Muscle of leg (tissue), 11 donors: ENCODE results near the gene MARK2. TPM values are rescaled to one million over a fixed set of nuclear protein-coding genes. Genes with fewer than 3 reads are reported as not detected.

Source experiments
- DNase-seq: peaks from one replicate; pipeline ENCODE4 v3.0.0; 2013
- H3K27ac ChIP-seq: one replicate; pipeline ENCODE4 v1.5.1; 2013; ENCODE audit warnings: mild to moderate bottlenecking, low read length, control low read depth
- H3K27me3 ChIP-seq: one replicate; pipeline ENCODE4 v1.6.1; 2013; ENCODE audit warnings: low read length; ENCODE audit not compliant: control insufficient read depth, insufficient read depth
- H3K36me3 ChIP-seq: one replicate; pipeline ENCODE4 v1.6.1; 2013; ENCODE audit warnings: low read length; ENCODE audit not compliant: control insufficient read depth, insufficient read depth
- H3K4me1 ChIP-seq: one replicate; pipeline ENCODE4 v1.6.1; 2013; ENCODE audit warnings: low read length; ENCODE audit not compliant: control insufficient read depth, insufficient read depth
- H3K4me3 ChIP-seq: one replicate; pipeline ENCODE4 v1.5.1; 2013; ENCODE audit warnings: low read length, control low read depth
- H3K9me3 ChIP-seq: replicated peaks from 2 replicates; pipeline ENCODE4 v1.6.1; 2013; ENCODE audit warnings: low read depth, low read length; ENCODE audit not compliant: control insufficient read depth
- WGBS: methylation state at CpG from one replicate; pipeline ENCODE4 v1.1.5; 2013; ENCODE audit warnings: missing lambda C conversion rate; ENCODE audit not compliant: insufficient coverage; 5-methylcytosine and 5-hydroxymethylcytosine counted together
- polyA plus RNA-seq, 8 donors: library from polyadenylated mRNA; unstranded; fragments of 120-200 nt; gene quantifications; one replicate each; pipeline versions ENCODE4 v1.2.1 to v1.2.3, GENCODE V29; 2013; ENCODE audit warnings: inconsistent platforms in 1 of 8, low replicate concordance in 1 of 8; ENCODE audit not compliant: insufficient read length in 8 of 8, insufficient read depth in 1 of 8
- total RNA-seq: library from RNA; stranded (reverse); fragments of 120-200 nt; gene quantifications from one replicate; pipeline ENCODE4 v1.2.4, GENCODE V29; 2013

MARK2 gene
- total and polyA plus RNA-seq, 9 donors = 7.4 to 22.7 (median 18.1) TPM

DNA sequence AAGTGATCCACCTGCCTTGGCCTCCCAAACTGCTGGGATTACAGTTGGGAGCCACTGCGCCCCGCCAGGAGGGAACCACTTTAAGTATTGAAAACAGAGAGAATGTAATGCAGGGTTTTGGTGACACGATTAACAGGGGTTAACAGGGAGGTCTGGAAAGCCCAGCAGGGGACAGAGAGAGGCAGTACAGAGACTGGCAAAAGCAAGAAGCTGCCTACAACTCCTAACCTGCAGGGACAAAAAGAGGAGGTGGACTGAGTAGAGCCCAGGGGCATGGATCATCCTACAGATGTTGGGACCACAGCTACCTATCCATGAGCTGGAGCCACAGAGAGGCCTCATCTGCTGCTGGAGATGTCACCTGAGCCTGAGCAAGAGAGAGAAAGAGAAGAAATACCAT lies 27.4 kb upstream of the MARK2 start:
- H3K27ac ChIP-seq = no peak overlapping the region
- H3K27me3 ChIP-seq = no peaks in the 10 kb centered on the region
- H3K4me3 ChIP-seq = no peak overlapping the region
- H3K4me1 ChIP-seq = peaks cover 15% of the 10 kb centered on the region
- H3K9me3 ChIP-seq = no peaks in the 10 kb centered on the region
- no peak for DNase-seq
- peaks cover 6% of the 10 kb centered on the region for H3K36me3 ChIP-seq
- WGBS = 62% methylated on average over 3 of the region's 3 CpGs

DNA sequence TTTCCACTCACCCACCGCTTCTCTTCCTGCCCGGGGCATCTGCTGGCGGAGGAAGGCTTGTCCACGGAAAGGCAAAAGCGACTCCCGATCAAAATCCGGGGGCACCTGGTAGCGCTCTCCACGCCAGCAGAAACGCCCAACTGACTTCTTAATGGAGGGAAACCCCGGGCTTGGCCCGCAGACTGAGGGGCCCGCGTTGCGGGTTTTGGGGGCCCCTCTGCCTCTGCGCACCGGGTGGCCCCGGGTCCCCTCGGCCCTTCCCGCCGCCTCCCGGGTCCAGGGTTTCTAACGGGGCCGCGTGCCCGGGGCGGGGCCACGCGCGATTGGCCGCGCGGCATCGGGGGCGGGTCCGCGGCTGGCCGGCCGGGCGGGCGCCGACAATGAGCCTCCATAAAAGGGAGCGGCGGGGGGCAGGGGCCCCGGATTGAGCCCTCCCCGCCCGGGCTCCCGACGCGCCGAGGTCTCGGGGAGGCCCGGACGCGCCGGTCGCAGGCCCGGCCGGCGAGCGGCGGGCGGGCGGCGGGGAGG lies 25.8 kb upstream of the MARK2 start, which contains the start of gene SPINDOC:
Gene SPINDOC (plus strand): TSS at position 422 of the 528 bp plus-strand sequence. CDS start 231 bp downstream, outside the sequence.
- H3K36me3 ChIP-seq = peaks cover 21% of the 10 kb centered on the region
- peak within 1 kb of the TSS; percentile 82 for H3K27ac ChIP-seq
- H3K4me3 ChIP-seq = peak within 1 kb of the TSS; percentile 95
- H3K9me3 ChIP-seq = no peaks in the 10 kb centered on the region
- peak; percentile 88 for DNase-seq
- H3K27me3 ChIP-seq = no peaks in the 10 kb centered on the region
- peaks cover 15% of the 10 kb centered on the region for H3K4me1 ChIP-seq
- WGBS = under 1% methylated on average over 65 of the region's 65 CpGs

DNA sequence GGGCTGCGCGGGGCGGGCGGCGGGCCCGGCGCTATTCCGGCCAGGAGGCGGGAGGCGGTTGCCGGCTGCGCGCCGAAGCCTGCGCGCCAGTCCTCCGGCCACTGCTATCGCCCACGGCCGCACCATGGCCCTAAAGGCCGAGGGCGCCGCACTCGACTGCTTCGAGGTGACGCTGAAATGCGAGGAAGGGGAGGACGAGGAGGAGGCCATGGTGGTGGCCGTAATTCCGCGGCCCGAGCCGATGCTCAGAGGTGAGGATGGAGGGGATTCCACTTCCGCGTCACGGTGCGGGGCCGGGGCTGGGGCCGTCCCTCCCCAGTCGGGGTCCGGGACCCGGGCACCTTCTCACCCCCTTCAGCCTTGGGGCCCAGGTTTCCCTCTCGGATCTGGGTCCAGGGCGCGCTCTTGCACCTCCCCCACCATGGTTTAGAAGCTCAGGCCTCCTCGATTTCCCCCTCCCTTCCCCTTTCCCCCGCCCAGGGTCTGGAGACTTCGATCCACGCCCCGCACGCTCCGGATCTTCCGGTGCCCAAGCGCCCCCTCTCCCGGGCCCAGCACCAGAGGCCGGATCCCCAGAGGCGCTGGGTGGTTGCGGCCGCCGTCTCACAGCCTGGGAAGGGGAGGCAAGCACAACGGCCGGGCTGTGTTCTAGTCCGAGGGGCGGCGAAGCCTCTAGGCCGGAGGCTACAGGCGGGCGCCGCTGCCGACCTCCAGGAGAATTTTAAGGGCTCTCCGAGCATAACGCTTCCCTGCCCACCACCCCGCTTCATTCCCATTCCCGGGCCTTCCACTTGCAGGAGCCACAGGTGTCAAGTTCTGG lies 25.1 kb upstream of the MARK2 start:
- peaks cover 15% of the 10 kb centered on the region for H3K4me1 ChIP-seq
- H3K36me3 ChIP-seq = peaks cover 28% of the 10 kb centered on the region
- WGBS = under 1% methylated on average over 42 of the region's 74 CpGs
- peak; percentile 78 for DNase-seq
- H3K9me3 ChIP-seq = no peaks in the 10 kb centered on the region
- H3K27me3 ChIP-seq = no peaks in the 10 kb centered on the region
- H3K27ac ChIP-seq = peak overlapping the region; percentile 82
- H3K4me3 ChIP-seq = peak overlapping the region; percentile 95

DNA sequence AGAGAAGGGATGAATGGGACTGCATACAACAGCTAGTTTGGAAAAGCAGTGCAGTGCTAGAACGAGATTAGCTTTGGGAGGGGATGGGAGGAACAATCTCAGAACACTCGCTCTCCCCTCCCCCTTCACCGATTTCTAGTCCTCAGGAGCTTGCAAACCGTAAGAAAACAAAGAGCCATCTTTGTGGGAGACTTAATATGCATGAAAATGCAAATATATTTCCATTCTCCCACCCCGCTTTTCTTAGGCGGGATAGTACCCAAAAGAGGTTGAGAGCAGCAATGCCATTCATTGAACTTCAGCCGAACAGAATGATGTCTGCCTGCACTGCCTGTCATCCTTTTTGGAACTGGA lies 24.6 kb upstream of the MARK2 start:
- H3K27me3 ChIP-seq = no peaks in the 10 kb centered on the region
- no peak for DNase-seq
- H3K36me3 ChIP-seq = peaks cover 33% of the 10 kb centered on the region
- H3K4me3 ChIP-seq = peak overlapping the region; percentile 95
- H3K27ac ChIP-seq = no peak overlapping the region
- H3K9me3 ChIP-seq = no peaks in the 10 kb centered on the region
- WGBS = 20% methylated on average over 2 of the region's 7 CpGs
- H3K4me1 ChIP-seq = peaks cover 15% of the 10 kb centered on the region

DNA sequence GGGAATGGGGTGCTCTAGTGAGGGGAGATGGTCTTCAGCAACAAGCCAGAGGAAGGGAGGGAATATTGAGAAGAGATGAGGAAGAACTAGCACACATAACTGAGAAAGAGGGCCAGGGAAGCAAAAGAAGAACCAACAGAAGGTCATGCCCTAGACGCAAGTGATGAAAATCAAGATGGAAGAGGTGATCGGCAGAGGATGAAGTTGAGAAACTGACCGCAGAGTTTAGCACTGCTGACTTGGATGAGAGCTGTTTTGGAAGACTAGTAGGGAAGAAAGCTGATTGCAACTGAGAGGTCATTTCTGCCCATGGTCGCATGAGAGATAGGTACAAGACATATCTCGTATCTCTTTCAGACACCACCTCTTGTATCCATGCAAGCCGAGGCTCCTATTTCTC lies 22.7 kb upstream of the MARK2 start:
- Histone ChIP-seq H3K4me1 (peaks cover 15% of the 10 kb centered on the region), H3K9me3 (no peaks in the 10 kb centered on the region), H3K4me3 (no peak overlapping the region), H3K27me3 (no peaks in the 10 kb centered on the region), H3K36me3 (peaks cover 44% of the 10 kb centered on the region), H3K27ac (no peak overlapping the region)
- WGBS = 72% methylated on average over 3 of the region's 6 CpGs
- DNase-seq = no peak

DNA sequence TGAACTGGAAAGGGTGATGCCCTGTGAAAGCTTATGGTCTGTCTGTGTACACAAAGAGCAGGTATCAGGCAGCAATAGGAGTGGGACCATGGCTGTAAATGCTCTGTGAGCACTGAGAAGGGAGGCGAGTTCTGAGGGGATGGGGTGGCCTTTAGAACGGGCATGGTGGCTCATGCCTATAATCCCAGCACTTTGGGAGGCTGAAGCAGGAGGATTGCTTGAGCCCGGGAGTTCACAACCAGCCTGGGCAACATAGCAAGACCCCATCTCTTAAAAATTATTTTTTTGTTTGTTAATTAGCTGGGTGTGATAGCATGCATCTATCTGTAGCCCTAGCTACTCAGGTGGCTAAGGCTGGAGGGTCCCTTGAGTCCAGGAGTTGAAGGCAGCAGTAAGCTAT lies 22.2 kb upstream of the MARK2 start:
- H3K27ac ChIP-seq = no peak overlapping the region
- WGBS = 90% methylated on average over 2 of the region's 3 CpGs
- DNase-seq = no peak
- no peaks in the 10 kb centered on the region for H3K27me3 ChIP-seq
- H3K4me1 ChIP-seq = peaks cover 15% of the 10 kb centered on the region
- H3K9me3 ChIP-seq = no peaks in the 10 kb centered on the region
- H3K4me3 ChIP-seq = no peak overlapping the region
- peaks cover 50% of the 10 kb centered on the region for H3K36me3 ChIP-seq

DNA sequence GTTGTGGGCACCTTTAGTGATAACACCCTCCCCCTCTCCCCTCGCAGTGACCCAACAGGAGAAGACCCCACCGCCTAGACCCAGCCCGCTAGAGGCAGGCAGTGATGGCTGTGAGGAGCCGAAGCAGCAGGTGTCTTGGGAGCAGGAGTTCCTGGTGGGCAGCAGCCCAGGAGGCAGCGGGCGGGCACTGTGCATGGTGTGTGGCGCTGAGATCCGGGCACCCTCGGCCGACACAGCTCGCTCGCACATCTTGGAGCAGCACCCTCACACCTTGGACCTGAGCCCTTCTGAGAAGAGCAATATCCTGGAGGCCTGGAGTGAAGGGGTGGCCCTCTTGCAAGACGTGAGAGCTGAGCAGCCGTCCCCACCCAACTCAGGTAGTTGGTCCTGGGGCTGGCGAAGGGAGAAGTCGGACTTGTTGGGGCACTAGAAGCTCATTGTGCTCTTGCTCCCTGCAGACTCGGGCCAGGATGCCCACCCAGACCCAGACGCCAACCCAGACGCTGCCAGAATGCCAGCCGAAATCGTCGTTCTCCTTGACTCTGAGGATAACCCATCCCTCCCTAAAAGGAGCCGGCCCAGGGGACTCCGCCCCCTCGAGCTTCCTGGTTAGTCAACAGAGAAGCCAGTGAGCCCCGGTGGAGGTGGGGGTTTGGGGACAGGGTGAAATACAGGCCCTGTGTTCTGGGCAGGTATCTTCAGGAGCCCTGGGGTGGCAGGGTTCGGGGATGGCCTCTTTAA lies 21.0 kb upstream of the MARK2 start:
- H3K4me1 ChIP-seq = peaks cover 11% of the 10 kb centered on the region
- no peaks in the 10 kb centered on the region for H3K27me3 ChIP-seq
- no peak overlapping the region for H3K27ac ChIP-seq
- no peaks in the 10 kb centered on the region for H3K9me3 ChIP-seq
- WGBS = 94% methylated on average over 15 of the region's 27 CpGs
- no peak overlapping the region for H3K4me3 ChIP-seq
- H3K36me3 ChIP-seq = peaks cover 62% of the 10 kb centered on the region
- no peak for DNase-seq

DNA sequence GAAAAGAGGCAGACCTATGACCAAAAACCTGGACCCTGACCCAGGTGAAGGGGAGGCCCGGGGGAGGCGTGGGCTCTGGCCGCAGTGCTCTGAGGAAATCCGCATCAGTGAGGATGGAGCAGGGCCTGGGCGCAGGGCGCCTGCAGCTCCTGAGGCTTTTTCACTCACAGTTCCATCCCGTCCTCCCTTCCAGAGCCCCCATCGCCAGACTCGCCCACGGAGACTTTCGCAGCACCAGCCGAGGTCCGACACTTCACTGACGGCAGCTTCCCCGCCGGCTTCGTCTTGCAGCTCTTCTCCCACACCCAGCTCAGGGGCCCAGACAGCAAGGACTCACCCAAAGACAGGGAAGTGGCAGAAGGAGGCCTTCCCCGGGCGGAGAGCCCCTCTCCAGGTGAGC lies 20.3 kb upstream of the MARK2 start:
- DNase-seq = no peak
- no peaks in the 10 kb centered on the region for H3K9me3 ChIP-seq
- H3K4me1 ChIP-seq = peaks cover 10% of the 10 kb centered on the region
- no peak overlapping the region for H3K27ac ChIP-seq
- no peak overlapping the region for H3K4me3 ChIP-seq
- 94% methylated on average over 17 of the region's 19 CpGs for WGBS
- peaks cover 67% of the 10 kb centered on the region for H3K36me3 ChIP-seq
- no peaks in the 10 kb centered on the region for H3K27me3 ChIP-seq

DNA sequence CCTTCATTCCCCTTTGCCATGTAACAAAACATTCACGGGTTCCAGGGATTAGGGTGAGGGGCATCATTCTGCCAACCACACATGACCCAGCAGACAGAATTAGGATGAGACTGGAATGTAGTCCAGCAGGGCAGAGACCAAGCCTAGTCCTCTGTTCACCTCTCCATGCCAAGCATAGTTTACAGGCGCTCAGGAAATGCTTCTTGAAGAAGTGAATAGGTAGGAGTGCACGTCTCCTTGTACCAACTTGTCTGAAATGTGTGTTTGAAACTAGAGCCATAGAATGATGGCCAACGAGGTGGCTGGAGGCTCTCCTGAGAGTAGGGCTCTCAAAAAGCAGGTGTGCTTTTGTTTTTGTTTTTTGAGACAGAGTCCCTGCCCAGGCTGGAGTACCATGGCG lies 17.5 kb upstream of the MARK2 start:
- WGBS = 100% methylated on average over 3 of the region's 5 CpGs
- Histone ChIP-seq H3K4me1 (no peaks in the 10 kb centered on the region), H3K27me3 (no peaks in the 10 kb centered on the region), H3K27ac (no peak overlapping the region), H3K9me3 (no peaks in the 10 kb centered on the region), H3K36me3 (peaks cover 78% of the 10 kb centered on the region), H3K4me3 (no peak overlapping the region)
- no peak for DNase-seq

DNA sequence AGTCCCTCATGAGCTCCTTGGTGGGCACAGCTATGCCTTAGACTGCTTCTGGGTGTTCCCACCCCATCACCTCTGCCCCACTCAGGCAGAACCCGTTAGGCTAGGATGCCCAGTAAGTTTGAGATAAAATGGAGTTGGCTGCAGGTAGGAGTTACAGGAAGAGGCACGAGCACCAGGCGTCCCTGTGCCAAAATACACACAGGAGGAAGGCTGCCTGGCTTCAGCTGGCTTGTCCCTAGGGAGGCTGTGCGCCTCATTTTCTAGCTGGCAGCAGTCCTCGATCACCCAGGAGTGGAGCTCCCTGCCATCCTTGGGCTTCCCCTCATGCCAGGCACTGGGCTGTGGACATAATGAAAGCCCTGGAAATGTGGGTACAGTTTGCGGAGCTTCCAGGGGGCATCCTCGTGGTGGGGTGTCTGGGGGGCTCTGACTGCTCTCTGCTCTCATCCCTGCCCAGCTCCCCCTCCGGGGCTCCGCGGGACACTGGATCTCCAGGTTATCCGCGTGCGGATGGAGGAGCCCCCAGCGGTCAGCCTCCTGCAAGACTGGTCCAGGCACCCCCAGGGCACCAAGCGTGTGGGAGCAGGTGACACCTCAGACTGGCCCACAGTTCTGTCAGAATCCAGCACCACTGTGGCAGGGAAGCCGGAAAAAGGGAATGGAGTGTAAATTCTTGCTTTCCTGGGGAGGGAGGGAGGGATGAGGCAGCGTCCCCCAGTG lies 12.3 kb upstream of the MARK2 start:
- Histone ChIP-seq H3K9me3 (no peaks in the 10 kb centered on the region), H3K36me3 (peaks cover 53% of the 10 kb centered on the region)
- no peak for DNase-seq

More for the DNA sequence above, 12.3 kb upstream of the MARK2 start:
- WGBS = 83% methylated on average over 16 of the region's 17 CpGs
- no peaks in the 10 kb centered on the region for H3K4me1 ChIP-seq
- no peak overlapping the region for H3K4me3 ChIP-seq
- H3K27me3 ChIP-seq = no peaks in the 10 kb centered on the region
- H3K27ac ChIP-seq = no peak overlapping the region
